ENCODE data around the gene TIPARP.
"Not testable (repeated sequence)": the region's sequence is repeated elsewhere in the genome, so short reads cannot be mapped to it uniquely, and the experiment has no call there.

Gene TIPARP

DNA sequence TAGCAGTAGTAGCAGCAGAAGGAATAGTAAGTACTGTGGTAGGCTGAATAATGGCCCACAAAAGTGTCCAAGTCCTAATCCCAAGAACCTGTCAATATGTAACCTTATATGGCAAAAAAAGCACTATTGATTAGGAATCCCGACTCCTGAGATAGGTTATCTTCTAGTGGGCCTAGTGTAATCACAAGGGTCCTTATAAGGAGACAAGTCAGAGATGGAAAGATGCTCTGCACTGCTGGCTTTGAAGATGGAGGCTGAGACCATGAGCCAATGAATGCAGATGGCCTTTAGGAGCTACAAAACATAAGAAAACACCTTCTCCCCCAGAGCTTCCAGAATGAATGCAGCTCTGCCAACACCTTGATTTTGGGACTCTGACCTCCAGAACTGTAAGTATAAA is 36.0 kb downstream of the TIPARP start:
- ChIA-PET CTCF (no interaction called here), POLR2A (ENCODE audit: low non-redundant PET) (no interaction called here)
- TF ChIP-seq, protein P1, sequence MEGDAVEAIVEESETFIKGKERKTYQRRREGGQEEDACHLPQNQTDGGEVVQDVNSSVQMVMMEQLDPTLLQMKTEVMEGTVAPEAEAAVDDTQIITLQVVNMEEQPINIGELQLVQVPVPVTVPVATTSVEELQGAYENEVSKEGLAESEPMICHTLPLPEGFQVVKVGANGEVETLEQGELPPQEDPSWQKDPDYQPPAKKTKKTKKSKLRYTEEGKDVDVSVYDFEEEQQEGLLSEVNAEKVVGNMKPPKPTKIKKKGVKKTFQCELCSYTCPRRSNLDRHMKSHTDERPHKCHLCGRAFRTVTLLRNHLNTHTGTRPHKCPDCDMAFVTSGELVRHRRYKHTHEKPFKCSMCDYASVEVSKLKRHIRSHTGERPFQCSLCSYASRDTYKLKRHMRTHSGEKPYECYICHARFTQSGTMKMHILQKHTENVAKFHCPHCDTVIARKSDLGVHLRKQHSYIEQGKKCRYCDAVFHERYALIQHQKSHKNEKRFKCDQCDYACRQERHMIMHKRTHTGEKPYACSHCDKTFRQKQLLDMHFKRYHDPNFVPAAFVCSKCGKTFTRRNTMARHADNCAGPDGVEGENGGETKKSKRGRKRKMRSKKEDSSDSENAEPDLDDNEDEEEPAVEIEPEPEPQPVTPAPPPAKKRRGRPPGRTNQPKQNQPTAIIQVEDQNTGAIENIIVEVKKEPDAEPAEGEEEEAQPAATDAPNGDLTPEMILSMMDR (conservative IDR thresholded peaks at IDR 0.05; ENCODE audit: low read depth), result no peak
- H3K27ac ChIP-seq, result no peak overlapping the region
- DNase-seq (ENCODE audit: low spot score), result no peak

DNA sequence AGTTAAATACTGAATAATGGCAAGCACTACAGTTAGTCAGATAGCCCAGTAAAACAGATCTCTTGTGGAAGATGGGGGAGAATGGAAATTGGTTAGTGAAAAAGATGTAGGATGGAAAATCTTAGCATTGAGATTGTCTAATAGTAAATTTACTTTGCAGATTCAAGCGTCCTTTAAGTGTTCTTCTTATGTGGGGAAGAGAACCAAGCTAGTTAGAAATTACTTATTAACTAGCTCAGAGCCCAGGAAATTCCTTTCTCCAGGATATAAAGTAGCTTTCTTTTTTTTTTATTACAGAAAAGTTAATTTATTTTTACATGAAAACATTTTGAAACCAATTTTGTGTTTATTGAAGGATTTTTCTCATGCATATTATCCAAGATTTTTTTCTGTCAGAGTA is 36.7 kb downstream of the TIPARP start:
- ChIA-PET CTCF (no interaction called here), POLR2A (ENCODE audit: low non-redundant PET) (no interaction called here)
- no peak overlapping the region for H3K27ac ChIP-seq
- TF ChIP-seq, protein P1 (conservative IDR thresholded peaks at IDR 0.05; ENCODE audit: low read depth), result no peak
- no peak for DNase-seq (ENCODE audit: low spot score)

DNA sequence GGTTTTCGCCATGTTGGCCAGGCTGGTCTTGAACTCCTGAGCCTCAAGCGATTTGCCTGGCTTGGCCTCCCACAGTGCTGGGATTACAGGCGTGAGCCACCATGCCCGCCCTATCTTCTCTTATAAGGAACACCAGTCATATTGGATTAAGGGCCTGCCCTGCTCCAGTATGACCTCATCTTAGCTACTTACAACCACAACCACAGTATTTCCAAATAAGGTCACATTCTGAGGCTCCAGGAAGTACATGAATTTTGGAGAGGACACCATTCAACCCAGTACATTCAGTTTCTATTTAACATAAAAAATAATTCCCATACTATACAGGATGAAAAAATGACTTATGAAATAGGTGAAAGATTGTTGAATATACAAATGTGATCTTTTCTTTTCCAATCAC is 37.6 kb downstream of the TIPARP start:
- H3K27ac ChIP-seq; POLR2A ChIA-PET (ENCODE audit: low non-redundant PET); CTCF ChIA-PET; DNase-seq (ENCODE audit: low spot score): not testable (repeated sequence)

DNA sequence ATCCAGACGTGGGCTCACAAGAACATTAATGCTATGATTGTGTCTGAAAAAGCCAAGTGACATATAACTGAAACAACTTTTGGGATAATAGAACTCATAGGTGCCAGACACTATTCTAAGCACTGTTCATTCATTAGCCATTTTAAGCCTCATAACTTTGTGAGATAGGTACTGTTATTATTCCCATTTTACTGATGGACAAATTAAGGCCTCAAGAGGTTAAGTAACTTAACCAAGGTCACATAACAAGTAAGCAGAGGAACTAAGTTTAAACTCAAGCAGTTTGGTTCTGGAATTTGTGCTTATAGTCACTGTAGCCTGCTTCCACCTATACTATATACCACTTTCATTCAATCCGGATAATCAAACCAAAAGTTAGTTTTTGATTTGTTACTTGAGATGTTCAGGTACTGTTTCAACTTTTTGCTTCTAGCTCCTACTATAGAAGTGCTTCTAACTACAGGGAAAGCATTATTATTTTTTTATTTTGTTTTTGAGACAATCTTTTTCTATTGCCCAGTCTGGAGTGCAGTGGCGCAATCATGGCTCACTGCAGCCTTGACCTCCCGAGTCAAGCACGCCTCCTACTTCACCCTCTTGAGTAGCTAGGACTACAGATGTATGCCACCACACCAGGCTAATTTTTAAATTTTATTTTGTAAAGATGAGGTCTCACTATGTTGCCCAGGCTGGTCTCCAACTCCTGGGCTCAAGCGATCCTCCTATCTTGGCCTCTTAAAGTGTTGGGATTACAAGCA is 41.9 kb downstream of the TIPARP start:
- POLR2A ChIA-PET (ENCODE audit: low non-redundant PET), result no interaction called here
- no peak for DNase-seq (ENCODE audit: low spot score)
- TF ChIP-seq, protein P1 (conservative IDR thresholded peaks at IDR 0.05; ENCODE audit: low read depth), result no peak
- CTCF ChIA-PET, result interaction anchor here (0.5 to 0.7 kb wide), 2 partner anchors 8 to 27 kb away, joined by 3 read pairs; no protein-coding TSS in a partner anchor
- H3K27ac ChIP-seq, result peak overlapping the region; percentile 49; the same call in 1 of the 2 replicates

DNA sequence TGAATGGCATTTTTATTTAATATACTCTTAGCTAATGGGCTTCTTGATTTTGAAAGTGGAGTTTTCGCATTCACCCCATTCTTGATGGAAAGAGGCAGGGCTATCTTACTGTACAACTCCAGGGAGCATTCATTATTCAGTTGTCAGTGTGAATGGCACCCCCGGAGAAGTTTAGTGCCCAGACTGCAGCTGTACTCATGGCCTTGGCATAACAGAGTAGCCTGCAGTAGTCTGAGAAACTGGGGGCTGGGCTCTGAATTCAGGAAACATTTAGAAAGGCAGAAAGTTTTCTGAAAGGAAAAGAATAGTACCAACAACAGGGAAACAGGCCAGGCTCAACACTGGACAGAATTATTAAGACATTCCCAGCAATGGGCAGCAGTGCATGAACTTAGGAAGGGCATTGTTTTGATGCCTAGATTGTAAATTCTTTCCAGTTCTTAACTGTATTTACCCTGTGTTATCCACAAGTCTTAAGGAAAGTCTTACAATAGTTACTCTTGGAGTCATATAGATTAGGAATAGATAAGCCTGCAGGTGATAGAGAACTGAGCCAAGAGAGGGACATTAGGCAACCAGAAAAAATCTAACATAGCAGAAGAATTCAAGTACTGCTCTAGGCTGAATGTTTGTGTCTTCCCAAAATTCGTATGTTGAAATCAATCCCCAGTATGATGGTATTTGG is 44.4 kb downstream of the TIPARP start:
- POLR2A ChIA-PET (ENCODE audit: low non-redundant PET), result no interaction called here
- CTCF ChIA-PET, result no interaction called here
- TF ChIP-seq, protein P1 (conservative IDR thresholded peaks at IDR 0.05; ENCODE audit: low read depth), result no peak
- no peak for DNase-seq (ENCODE audit: low spot score)
- H3K27ac ChIP-seq, result no peak overlapping the region

DNA sequence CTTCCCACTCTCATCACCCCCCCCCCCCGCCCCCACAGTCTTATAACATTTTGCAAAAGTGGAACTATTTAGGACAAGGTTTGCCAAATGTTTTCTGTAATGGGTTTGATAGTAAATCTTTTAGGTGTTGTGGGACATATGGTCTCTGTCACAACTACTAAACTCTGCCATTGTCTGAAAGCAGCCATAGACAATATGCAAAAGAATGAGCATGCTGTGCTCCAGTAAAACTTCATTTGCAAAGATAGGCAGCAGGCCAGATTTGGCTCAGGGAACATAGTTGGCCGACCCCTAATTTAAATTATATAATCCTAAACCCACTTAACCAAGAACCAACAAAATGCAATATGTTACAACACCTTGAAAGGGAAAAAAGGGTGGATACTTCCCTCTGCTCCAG is 46.4 kb downstream of the TIPARP start:
- POLR2A ChIA-PET (ENCODE audit: low non-redundant PET), result no interaction called here
- no peak overlapping the region for H3K27ac ChIP-seq
- CTCF ChIA-PET, result no interaction called here
- TF ChIP-seq, protein P1 (conservative IDR thresholded peaks at IDR 0.05; ENCODE audit: low read depth), result no peak
- no peak for DNase-seq (ENCODE audit: low spot score)
